HCT116 (cell line): ENCODE data around the gene CEP131. TPM values are rescaled to one million over a fixed set of nuclear protein-coding genes. Genes with fewer than 3 reads are reported as not detected.

Experiments
- ATAC-seq: fragments of 200-7000 bp; cut with Tn5 transposase; 2 replicates; pipeline ENCODE4 v1.9.1; 2020; ENCODE audit warnings: mild to moderate bottlenecking, moderate library complexity
- BruUV-seq: library from RNA; stranded (reverse); fragments of 400-500 nt; replicated peaks from 2 replicates; lab custom pipeline; 2021; lab: Mats Ljungman, UMichigan
- CTCF ChIA-PET: fragments of 300-600 bp; sonication (Branson Sonifier 250); formaldehyde crosslinking; loops from one replicate; lab custom pipeline; 2021; ENCODE audit warnings: antibody characterized with exemption; lab: Charles Lee
- POLR2A ChIA-PET: fragments of 300-600, 350-600 bp; sonication (Branson Sonifier 250); formaldehyde crosslinking; loops from one replicate; lab custom pipeline; 2021; ENCODE audit warnings: antibody characterized with exemption; lab: Charles Lee
- RAD21 ChIA-PET, 2 experiments: fragments of 300-600 bp; sonication (Branson Sonifier 250); formaldehyde crosslinking; loops; one replicate each; lab custom pipeline; 2023; ENCODE audit warnings: low total read pairs in 2 of 2; ENCODE audit not compliant: uncharacterized antibody in 2 of 2, unreplicated experiment in 2 of 2, low non-redundant PET in 1 of 2; lab: Charles Lee
- DNase-seq: peaks from one replicate; pipeline ENCODE4 v3.0.0-alpha.2; 2010; ENCODE audit warnings: low read depth, low spot score
- H2AFZ ChIP-seq: fragments of 200-600 bp; shearing (Covaris generic), sonication (generic); 2 replicates; pipeline ENCODE4 v1.6.1; 2017; ENCODE audit warnings: low read depth, mixed run types, mixed read lengths, antibody characterized with exemption, low read length; ENCODE audit not compliant: poor library complexity, severe bottlenecking
- H3K27ac ChIP-seq: 2 replicates; pipeline ENCODE4 v1.5.1; 2012; ENCODE audit warnings: low read depth, low read length
- H3K27me3 ChIP-seq: fragments of 200-600 bp; sonication (generic); 2 replicates; pipeline ENCODE4 v1.6.1; 2016; ENCODE audit warnings: mixed run types, low read length, mixed read lengths; ENCODE audit not compliant: insufficient read depth
- H3K36me3 ChIP-seq, 2 experiments: fragments of 200-500 bp in 1 of 2; fragments of 200-600 bp in 1 of 2; sonication (Bioruptor generic) in 1 of 2; sonication (generic) in 1 of 2; 2 replicates each; pipeline versions ENCODE4 v1.5.1 to v1.6.1; 2014 to 2016; ENCODE audit warnings: low read length in 2 of 2, inconsistent platforms in 1 of 2, mixed read lengths in 1 of 2, mixed run types in 1 of 2; ENCODE audit not compliant: insufficient read depth in 2 of 2, control insufficient read depth in 1 of 2
- H3K4me1 ChIP-seq, 2 experiments: fragments of 200-600 bp in 1 of 2; sonication (generic) in 1 of 2; 2 replicates each; pipeline versions ENCODE4 v1.5.1 to v1.6.1; 2012 to 2017; ENCODE audit warnings: low read length in 2 of 2, inconsistent platforms in 1 of 2, mild to moderate bottlenecking in 1 of 2, mixed read lengths in 1 of 2, mixed run types in 1 of 2, moderate library complexity in 1 of 2; ENCODE audit not compliant: insufficient read depth in 2 of 2, control insufficient read depth in 1 of 2
- H3K4me2 ChIP-seq: fragments of 200-600 bp; sonication (generic); 2 replicates; pipeline ENCODE4 v1.6.1; 2017; ENCODE audit warnings: mixed run types, low read length, mixed read lengths
- H3K4me3 ChIP-seq, 2 experiments: fragments of 200-600 bp in 1 of 2; sonication (generic) in 1 of 2; replicated peaks in 1 of 2; 2 replicates each; pipeline ENCODE4 v1.5.1; 2011 to 2016; ENCODE audit warnings: low read length in 2 of 2, control low read depth in 1 of 2, low read depth in 1 of 2, mild to moderate bottlenecking in 1 of 2, mixed read lengths in 1 of 2, mixed run types in 1 of 2
- H3K79me2 ChIP-seq: fragments of 200-600 bp; sonication (generic); 2 replicates; pipeline ENCODE4 v1.6.1; 2017; ENCODE audit warnings: mild to moderate bottlenecking, mixed run types, low read length, moderate library complexity, mixed read lengths; ENCODE audit not compliant: insufficient read depth
- H3K9ac ChIP-seq: fragments of 200-600 bp; sonication (generic); 2 replicates; pipeline ENCODE4 v1.6.1; 2016; ENCODE audit warnings: low read length, mixed read lengths
- H3K9me2 ChIP-seq: fragments of 200-600 bp; sonication (generic), shearing (Covaris generic); 2 replicates; pipeline ENCODE4 v1.6.1; 2017; ENCODE audit warnings: mixed run types, mild to moderate bottlenecking, moderate library complexity; ENCODE audit not compliant: insufficient read depth
- H3K9me3 ChIP-seq, 2 experiments: fragments of 200-500 bp in 1 of 2; fragments of 200-600 bp in 1 of 2; sonication (Bioruptor generic) in 1 of 2; sonication (generic) in 1 of 2; 2 replicates each; pipeline ENCODE4 v1.6.1; 2014 to 2017; ENCODE audit warnings: low read length in 2 of 2, mixed read lengths in 2 of 2, inconsistent platforms in 1 of 2, low read depth in 1 of 2, mild to moderate bottlenecking in 1 of 2, mixed run types in 1 of 2, moderate library complexity in 1 of 2; ENCODE audit not compliant: control insufficient read depth in 1 of 2, insufficient read depth in 1 of 2
- H4K20me1 ChIP-seq: fragments of 200-600 bp; sonication (generic), shearing (Covaris generic); 2 replicates; pipeline ENCODE4 v1.6.1; 2017; ENCODE audit warnings: mixed run types, mild to moderate bottlenecking, moderate library complexity; ENCODE audit not compliant: insufficient read depth
- CTCF ChIP-seq, 3 experiments: fragments of 200-600 bp in 1 of 3; sonication (generic) in 1 of 3; IDR thresholded peaks in 2 of 3; conservative IDR thresholded peaks in 1 of 3; 2 replicates each; pipeline ENCODE4 v1.5.1; 2012 to 2017; ENCODE audit warnings: low read depth in 2 of 3, low read length in 2 of 3, antibody characterized with exemption in 1 of 3, borderline replicate concordance in 1 of 3, control low read depth in 1 of 3, mild to moderate bottlenecking in 1 of 3, mixed read lengths in 1 of 3, mixed run types in 1 of 3, moderate library complexity in 1 of 3; ENCODE audit not compliant: insufficient read depth in 1 of 3
- EGR1 ChIP-seq: IDR thresholded peaks from 2 replicates; pipeline ENCODE4 v1.6.1; 2012; ENCODE audit warnings: low read depth
- ELF1 ChIP-seq: IDR thresholded peaks from 2 replicates; pipeline ENCODE4 v1.6.1; 2012; ENCODE audit warnings: low read depth, borderline replicate concordance
- EZH2 ChIP-seq: fragments of 200-600 bp; sonication (generic); IDR thresholded peaks from 2 replicates; pipeline ENCODE4 v1.6.1; 2017; ENCODE audit warnings: antibody characterized with exemption, mixed run types
- FOSL1 ChIP-seq: IDR thresholded peaks from 2 replicates; pipeline ENCODE4 v1.6.1; 2012; ENCODE audit warnings: low read depth
- POLR2A ChIP-seq: IDR thresholded peaks from 2 replicates; pipeline ENCODE4 v1.7.0; 2011; ENCODE audit warnings: borderline replicate concordance; ENCODE audit not compliant: insufficient read depth, insufficient read length; ENCODE audit errors: extremely low read depth
- RAD21 ChIP-seq: IDR thresholded peaks from 2 replicates; pipeline ENCODE4 v1.6.1; 2012; ENCODE audit warnings: low read depth, mild to moderate bottlenecking
- REST ChIP-seq: IDR thresholded peaks from 2 replicates; pipeline ENCODE4 v1.6.1; 2012; ENCODE audit warnings: low read depth
- SIN3A ChIP-seq: IDR thresholded peaks from 2 replicates; pipeline ENCODE4 v1.6.1; 2012; ENCODE audit warnings: low read depth
- SRF ChIP-seq: IDR thresholded peaks from 2 replicates; pipeline ENCODE4 v1.6.1; 2012; ENCODE audit warnings: low read depth
- YY1 ChIP-seq: IDR thresholded peaks from 2 replicates; pipeline ENCODE4 v1.6.1; 2011; ENCODE audit warnings: low read length, low read depth, moderate library complexity, mild to moderate bottlenecking; ENCODE audit not compliant: insufficient replicate concordance; ENCODE audit errors: extremely low read depth
- ZBTB33 ChIP-seq: IDR thresholded peaks from 2 replicates; pipeline ENCODE4 v1.6.1; 2011; ENCODE audit warnings: mild to moderate bottlenecking, low read length, moderate library complexity; ENCODE audit not compliant: insufficient replicate concordance; ENCODE audit errors: extremely low read depth
- ZFX ChIP-seq: fragments of 450-650 bp; IDR thresholded peaks from 2 replicates; pipeline ENCODE4 v1.6.1; 2017
- ZNF274 ChIP-seq: fragments of 200-500 bp; sonication (Bioruptor generic); IDR thresholded peaks from 2 replicates; pipeline ENCODE4 v1.6.1; 2014; ENCODE audit warnings: mild to moderate bottlenecking, low read depth, low read length, inconsistent platforms
- intact Hi-C: fragments of 100-400 bp; cut with micrococcal nuclease; formaldehyde crosslinking; loops from 2 replicates; pipeline ENCODE4 v1.10.0; 2022
- total RNA-seq: library from RNA; stranded (reverse); gene quantifications from one replicate; pipeline ENCODE4 v1.2.1, GENCODE V29; 2021; ENCODE audit not compliant: unreplicated experiment

CEP131 gene
- total RNA-seq, 1 experiment from 2014 or later: 30.2 TPM

GRCh38 chr17:81187120-81187519 is 35.6 kb downstream of the CEP131 start:
- BruUV-seq: no TSS peak
- Histone ChIP-seq H3K27me3 (no peaks in the 10 kb centered on the region), H3K9me2 (no peaks in the 10 kb centered on the region), H3K36me3 (no peaks in the 10 kb centered on the region), H3K27ac (no peak overlapping the region), H4K20me1 (no peaks in the 10 kb centered on the region), H3K4me1 (no peaks in the 10 kb centered on the region), H3K9me3 (no peaks in the 10 kb centered on the region), H2AFZ (no peak overlapping the region), H3K79me2 (no peaks in the 10 kb centered on the region), H3K4me2 (no peak overlapping the region), H3K9ac (no peak overlapping the region), H3K4me3 (no peak overlapping the region)
- no peak for ATAC-seq
- CTCF ChIA-PET: no interaction called here
- TF ChIP-seq POLR2A: no peak
- no peak for TF ChIP-seq YY1
- TF ChIP-seq EZH2: no peak
- no peak for TF ChIP-seq ZFX
- no peak for TF ChIP-seq SIN3A
- TF ChIP-seq ELF1: no peak
- TF ChIP-seq SRF: no peak
- no peak for TF ChIP-seq FOSL1
- no peak for TF ChIP-seq ZBTB33
- RAD21 ChIA-PET: no interaction called here
- POLR2A ChIA-PET: no interaction called here
- intact Hi-C loops: no loop called here
- DNase-seq: no peak

- BruUV-seq: no TSS peak
- DNase-seq: no peak
- no peaks in the 10 kb centered on the region for H3K4me1 ChIP-seq
- ChIA-PET CTCF (no interaction called here), POLR2A (no interaction called here), RAD21 (no interaction called here)
- intact Hi-C loops: no loop called here
- no peak overlapping the region for H3K27ac ChIP-seq
- no peaks in the 10 kb centered on the region for H3K36me3 ChIP-seq
- ATAC-seq: no peak
- no peak overlapping the region for H3K9ac ChIP-seq
- no peaks in the 10 kb centered on the region for H3K79me2 ChIP-seq
- H3K9me2 ChIP-seq: no peaks in the 10 kb centered on the region
- no peaks in the 10 kb centered on the region for H3K27me3 ChIP-seq
- no peak overlapping the region for H2AFZ ChIP-seq
- H4K20me1 ChIP-seq: no peaks in the 10 kb centered on the region
- H3K9me3 ChIP-seq: no peaks in the 10 kb centered on the region
- no peak overlapping the region for H3K4me2 ChIP-seq
- H3K4me3 ChIP-seq: no peak overlapping the region
- TF ChIP-seq ZNF274 (no peak), FOSL1 (no peak), REST (no peak), POLR2A (no peak), SRF (no peak), CTCF (IDR thresholded peaks at IDR 0.05 in 2 of 3, conservative IDR thresholded peaks at IDR 0.05 in 1 of 3; ENCODE audit: borderline replicate concordance in 1 of 3, insufficient read depth in 1 of 3, low read depth in 2 of 3, low read length in 2 of 3) (no peak), EGR1 (no peak), RAD21 (no peak)
Measured at GRCh38 chr17:81186203-81186602, 36.6 kb downstream of the CEP131 start.
